Measurements from ENCODE around the gene SLC6A3. TPM values are rescaled to one million over a fixed set of nuclear protein-coding genes. Genes with fewer than 3 reads are reported as not detected.
A peak's percentile ranks its signal among the peaks of the same experiment; 100 is the strongest.

Gene SLC6A3
- total and polyA plus RNA-seq, 2 of the 13 experiments (the other 11 are each of a cell fraction or from before 2014, with no cell fraction given): 0.01 TPM; not detected in 1

DNA sequence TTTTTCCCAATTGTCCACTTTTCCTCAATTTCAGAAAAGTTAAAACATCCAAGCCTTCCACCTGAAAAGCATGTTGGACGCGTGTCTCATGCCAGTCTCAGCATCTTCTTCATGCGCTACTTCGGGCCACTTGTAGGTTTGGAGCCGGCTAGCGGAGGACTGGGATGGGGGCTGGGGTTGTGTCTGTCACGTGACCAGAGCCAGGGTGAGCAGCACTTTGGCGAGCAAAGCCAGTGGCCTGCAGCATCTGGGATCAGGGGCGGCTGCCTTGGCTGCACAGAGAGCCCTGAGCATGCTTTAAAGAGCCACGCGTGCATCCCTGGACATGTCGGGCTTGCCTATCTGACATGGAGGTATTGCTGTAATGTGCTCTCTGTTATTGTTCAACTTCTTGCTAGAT is 41.2 kb downstream of the SLC6A3 start:
- TF ChIP-seq, protein P1, sequence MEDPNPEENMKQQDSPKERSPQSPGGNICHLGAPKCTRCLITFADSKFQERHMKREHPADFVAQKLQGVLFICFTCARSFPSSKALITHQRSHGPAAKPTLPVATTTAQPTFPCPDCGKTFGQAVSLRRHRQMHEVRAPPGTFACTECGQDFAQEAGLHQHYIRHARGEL (CRISPR knock-in tag; IDR thresholded peaks at IDR 0.05): no peak
- TF ChIP-seq, protein P2, sequence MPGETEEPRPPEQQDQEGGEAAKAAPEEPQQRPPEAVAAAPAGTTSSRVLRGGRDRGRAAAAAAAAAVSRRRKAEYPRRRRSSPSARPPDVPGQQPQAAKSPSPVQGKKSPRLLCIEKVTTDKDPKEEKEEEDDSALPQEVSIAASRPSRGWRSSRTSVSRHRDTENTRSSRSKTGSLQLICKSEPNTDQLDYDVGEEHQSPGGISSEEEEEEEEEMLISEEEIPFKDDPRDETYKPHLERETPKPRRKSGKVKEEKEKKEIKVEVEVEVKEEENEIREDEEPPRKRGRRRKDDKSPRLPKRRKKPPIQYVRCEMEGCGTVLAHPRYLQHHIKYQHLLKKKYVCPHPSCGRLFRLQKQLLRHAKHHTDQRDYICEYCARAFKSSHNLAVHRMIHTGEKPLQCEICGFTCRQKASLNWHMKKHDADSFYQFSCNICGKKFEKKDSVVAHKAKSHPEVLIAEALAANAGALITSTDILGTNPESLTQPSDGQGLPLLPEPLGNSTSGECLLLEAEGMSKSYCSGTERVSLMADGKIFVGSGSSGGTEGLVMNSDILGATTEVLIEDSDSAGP (CRISPR knock-in tag; IDR thresholded peaks at IDR 0.05; ENCODE audit: borderline replicate concordance): no peak
- TF ChIP-seq RAD51 (IDR thresholded peaks at IDR 0.05; ENCODE audit: borderline replicate concordance) (peak; percentile 81; the same call in 1 of the 2 replicates), ZBTB8A (CRISPR knock-in tag; IDR thresholded peaks at IDR 0.05; ENCODE audit: borderline replicate concordance, low read depth) (no peak), ZNF333 (CRISPR knock-in tag; IDR thresholded peaks at IDR 0.05; ENCODE audit: borderline replicate concordance) (no peak), SP1 (IDR thresholded peaks at IDR 0.05) (no peak), SP1 (CRISPR knock-in tag; IDR thresholded peaks at IDR 0.05) (no peak), USF2 (IDR thresholded peaks at IDR 0.05; ENCODE audit: low read depth, low read length) (peak; percentile 55; the same call in 1 of the 2 replicates), USF2 (CRISPR knock-in tag; IDR thresholded peaks at IDR 0.05; ENCODE audit: borderline replicate concordance) (no peak), ERF (CRISPR knock-in tag; IDR thresholded peaks at IDR 0.05) (no peak)
- TF ChIP-seq, protein P3, sequence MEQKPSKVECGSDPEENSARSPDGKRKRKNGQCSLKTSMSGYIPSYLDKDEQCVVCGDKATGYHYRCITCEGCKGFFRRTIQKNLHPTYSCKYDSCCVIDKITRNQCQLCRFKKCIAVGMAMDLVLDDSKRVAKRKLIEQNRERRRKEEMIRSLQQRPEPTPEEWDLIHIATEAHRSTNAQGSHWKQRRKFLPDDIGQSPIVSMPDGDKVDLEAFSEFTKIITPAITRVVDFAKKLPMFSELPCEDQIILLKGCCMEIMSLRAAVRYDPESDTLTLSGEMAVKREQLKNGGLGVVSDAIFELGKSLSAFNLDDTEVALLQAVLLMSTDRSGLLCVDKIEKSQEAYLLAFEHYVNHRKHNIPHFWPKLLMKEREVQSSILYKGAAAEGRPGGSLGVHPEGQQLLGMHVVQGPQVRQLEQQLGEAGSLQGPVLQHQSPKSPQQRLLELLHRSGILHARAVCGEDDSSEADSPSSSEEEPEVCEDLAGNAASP (CRISPR knock-in tag; IDR thresholded peaks at IDR 0.05; ENCODE audit: borderline replicate concordance): no peak
- no peak for ATAC-seq
- Histone ChIP-seq H4K20me1 (ENCODE audit: insufficient read depth, low read length) (no peaks in the 10 kb centered on the region; the same call in 1 of the 2 replicates), H3K9ac (ENCODE audit: insufficient read depth, low read depth, low read length) (no peak overlapping the region), H3K9me3 (ENCODE audit: low read length) (no peaks in the 10 kb centered on the region), H3K27ac (ENCODE audit: extremely low read length, insufficient read depth, low read length) (no peak overlapping the region), H2AFZ (ENCODE audit: low read length) (no peak overlapping the region), H3K4me2 (ENCODE audit: low read depth, low read length) (no peak overlapping the region), H3K36me3 (replicated peaks in 1 of 2; ENCODE audit: control insufficient read depth in 1 of 2, insufficient read depth in 2 of 2, low read length in 2 of 2) (no peaks in the 10 kb centered on the region), H3K4me3 (replicated peaks in 1 of 3; ENCODE audit: insufficient read depth in 1 of 3, low read depth in 2 of 3, low read length in 3 of 3) (no peak overlapping the region), H3K4me1 (ENCODE audit: insufficient read depth, low read length) (no peaks in the 10 kb centered on the region), H3K79me2 (ENCODE audit: insufficient read depth, low read length) (no peaks in the 10 kb centered on the region), H3K27me3 (ENCODE audit: control insufficient read depth in 1 of 2, insufficient read depth in 2 of 2, low read length in 2 of 2) (peaks cover 14 to 89% of the 10 kb centered on the region in 2 experiments)
- FAIRE-seq: no peak
- intact Hi-C loops (cut with micrococcal nuclease; ENCODE audit: unreplicated experiment): no loop called here
- BruUV-seq (replicated peaks): no TSS peak
- in situ Hi-C loops (cut with HindIII; ENCODE audit: extremely low pct_ligation_motif_present, low pct_unique_long_range_greater_than_20kb): no loop called here
- no peak for DNase-seq (ENCODE audit: low spot score)
- 50% methylated on average over 4 of the region's 12 CpGs for WGBS (ENCODE audit: low lambda C conversion rate)
- ChIA-PET CTCF (ENCODE audit: low intra/inter-chr PET ratio, low total read pairs) (no interaction called here), POLR2A (no interaction called here)
